Stimulated activated CD8-positive, alpha-beta memory T cell treated with anti-CD3 and anti-CD28 coated beads, Interleukin-4, amount 100 ng/mL, for 48 hours (primary cell): ENCODE data around the gene KRTAP10-1.

ENCODE experiments used
- DNase-seq: peaks from one replicate; pipeline ENCODE4 v3.0.0-alpha.2; 2020

Gene KRTAP10-1, protein sequence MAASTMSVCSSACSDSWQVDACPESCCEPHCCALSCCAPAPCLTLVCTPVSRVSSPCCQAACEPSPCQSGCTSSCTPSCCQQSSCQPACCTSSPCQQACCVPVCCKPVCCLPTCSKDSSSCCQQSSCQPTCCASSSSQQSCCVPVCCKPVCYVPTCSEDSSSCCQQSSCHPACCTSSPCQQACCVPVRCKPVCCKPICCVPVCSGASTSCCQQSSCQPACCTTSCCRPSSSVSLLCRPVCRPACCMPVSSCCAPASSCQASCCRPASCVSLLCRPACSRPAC

DNA sequence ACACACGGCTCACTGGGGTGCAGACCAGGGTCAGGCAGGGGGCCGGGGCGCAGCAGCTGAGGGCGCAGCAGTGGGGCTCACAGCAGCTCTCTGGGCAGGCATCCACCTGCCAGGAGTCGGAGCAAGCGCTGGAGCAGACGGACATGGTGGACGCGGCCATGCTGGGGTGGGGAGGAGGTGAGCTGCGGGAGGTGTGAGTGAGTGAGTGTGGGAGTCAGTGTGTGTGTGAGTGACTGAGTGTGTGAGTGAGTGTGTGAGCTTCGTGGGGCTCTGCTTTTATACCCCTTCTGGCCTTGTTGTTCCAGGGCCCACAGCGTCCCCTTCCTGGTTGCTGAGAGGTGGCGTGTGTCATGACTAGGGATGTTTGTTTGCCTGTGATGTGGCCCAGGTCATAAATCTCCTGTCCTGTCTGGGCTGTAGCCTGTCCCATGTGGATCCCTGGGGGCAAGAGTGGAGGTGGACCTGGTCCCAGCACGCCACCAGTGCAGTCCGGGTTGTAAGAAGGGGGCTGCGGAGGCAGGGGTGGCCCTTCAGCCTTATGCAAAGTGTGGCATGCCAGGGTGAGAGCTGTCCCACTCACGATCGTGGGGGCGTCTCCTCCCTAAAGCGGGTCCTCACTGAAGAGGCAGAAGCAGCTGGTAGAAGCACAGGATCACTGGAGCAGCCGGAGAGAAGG is at the start of gene KRTAP10-1:
Gene KRTAP10-1 (minus strand): TSS at position 205 of the 676 bp plus-strand sequence. CDS start 45 bp downstream, at position 160.
- DNase-seq = peak; percentile 7

DNA sequence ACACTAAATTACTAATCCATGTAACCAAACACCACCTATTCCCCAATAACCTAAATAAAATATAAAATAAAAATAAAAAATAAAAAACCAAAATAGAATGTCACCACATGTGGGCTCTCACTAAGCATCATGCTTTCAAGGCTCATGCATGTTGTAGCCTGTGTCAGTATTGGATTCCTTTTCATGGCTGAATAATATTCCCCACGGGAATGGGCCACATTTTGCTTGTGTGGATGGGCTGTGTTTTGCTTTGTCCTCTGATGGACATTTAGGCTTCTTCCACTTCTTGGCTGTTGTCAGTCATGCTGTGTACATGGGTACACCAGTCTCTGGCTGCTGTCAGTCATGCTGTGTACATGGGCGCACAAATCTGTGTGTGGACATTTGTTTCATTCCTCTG is 49.1 kb upstream of the KRTAP10-1 start:
- no peak for DNase-seq

DNA sequence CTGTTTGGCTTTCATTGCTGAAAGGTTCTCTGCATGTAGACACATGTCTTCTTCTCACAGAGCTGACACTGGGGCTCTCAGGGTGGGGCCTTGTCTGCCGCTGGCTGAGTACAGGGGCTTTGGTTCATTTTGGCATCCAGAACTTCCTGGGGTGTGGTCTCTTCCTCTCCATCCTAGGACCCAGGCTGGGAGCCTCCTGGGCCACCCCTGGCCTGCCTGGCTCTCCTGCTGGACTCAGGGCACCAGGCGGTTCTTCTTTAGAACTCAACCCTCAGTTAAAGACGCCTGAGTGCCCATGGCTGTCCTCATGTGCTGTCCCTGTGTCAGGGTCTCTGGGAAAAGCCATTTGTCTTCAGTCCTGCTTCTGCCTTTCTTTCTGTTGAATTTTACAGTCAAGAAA is 45.9 kb upstream of the KRTAP10-1 start:
- DNase-seq = no peak

DNA sequence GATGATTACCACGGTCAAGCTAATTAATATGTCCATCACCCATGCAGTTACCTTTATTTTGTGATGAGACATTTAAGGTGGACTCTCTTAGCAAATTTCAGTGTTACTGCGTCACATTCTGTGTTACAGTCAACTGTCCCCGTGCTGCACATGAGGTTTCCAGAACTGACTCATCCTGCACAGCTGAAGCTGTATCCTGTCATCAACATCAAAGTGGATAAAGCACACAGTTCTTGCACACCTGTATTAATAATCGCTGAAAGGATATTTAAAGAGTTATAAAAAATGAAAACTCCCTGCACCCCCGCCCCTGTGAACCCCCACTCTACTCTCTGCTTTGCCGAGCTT is 43.8 kb upstream of the KRTAP10-1 start:
- DNase-seq = no peak

DNA sequence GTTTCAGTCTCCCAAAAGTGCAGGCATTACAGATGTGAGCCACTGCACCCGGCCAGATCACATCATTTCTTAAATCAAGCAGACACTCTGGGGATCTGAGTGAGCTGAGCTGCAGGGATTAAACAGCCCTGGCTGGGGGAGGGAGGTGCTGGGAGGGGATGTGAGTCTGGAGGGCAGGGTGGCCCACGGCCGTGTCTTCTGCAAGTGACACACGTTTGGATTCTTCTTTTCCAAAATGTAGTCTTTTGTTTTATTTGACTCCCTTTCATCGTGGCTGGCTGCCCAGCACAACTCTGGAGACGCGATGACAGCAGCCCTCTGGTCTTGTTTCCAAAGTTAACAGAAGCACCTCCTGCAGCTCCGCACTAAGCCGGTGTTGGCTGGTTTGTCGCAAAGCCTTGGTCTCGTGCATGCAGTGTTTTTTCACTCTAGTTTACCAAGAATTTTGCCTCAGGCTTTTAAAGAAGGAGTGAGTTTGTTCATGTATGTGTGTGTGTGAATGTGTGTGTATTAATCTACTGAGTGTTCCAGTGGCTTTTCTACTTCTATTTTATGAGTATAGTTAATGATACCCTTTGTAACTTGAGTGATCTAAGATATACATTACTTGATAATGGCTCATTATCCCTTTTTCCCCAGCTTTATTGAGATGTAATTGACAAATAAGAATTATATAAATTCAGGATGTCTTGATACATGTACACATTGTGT is 43.2 kb upstream of the KRTAP10-1 start:
- DNase-seq = peak; percentile 18

DNA sequence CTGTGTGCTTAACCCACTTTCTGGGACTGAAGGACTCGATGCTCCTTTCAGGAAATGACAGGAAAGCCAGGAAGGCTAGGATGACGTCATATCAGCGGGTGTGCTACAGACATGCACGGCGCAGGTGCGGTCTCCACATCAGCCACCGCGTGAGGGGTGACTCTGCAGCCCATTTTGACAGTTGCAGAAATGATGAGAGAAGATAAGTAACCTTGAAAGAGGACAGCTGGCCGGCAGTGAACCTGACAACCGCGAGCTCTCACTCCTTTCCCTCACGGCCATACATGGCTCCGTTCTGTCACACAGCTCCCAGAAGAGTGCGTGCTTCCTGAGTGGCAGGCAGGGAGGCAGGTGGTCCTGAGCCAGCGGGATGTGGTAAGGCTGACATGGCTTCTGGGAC is 42.1 kb upstream of the KRTAP10-1 start:
- no peak for DNase-seq

DNA sequence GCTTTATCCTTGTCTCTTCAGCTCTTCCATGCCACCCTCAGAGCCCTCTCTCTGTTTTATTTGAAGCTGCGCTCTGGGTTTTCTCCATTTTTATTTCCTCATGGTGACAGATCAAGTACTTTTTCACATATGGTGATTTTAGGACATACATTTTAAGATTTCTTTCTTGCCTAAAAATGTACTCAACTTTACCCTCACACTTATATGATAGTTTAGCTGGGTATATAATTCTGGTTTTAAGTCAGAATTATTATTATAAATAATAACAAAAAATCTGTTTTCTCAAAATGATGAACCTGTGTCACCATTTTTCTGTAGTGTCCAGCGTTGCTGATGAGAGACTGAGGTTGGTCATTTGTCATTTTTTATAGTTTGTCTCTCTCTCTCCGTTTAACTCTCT is 41.2 kb upstream of the KRTAP10-1 start:
- no peak for DNase-seq

DNA sequence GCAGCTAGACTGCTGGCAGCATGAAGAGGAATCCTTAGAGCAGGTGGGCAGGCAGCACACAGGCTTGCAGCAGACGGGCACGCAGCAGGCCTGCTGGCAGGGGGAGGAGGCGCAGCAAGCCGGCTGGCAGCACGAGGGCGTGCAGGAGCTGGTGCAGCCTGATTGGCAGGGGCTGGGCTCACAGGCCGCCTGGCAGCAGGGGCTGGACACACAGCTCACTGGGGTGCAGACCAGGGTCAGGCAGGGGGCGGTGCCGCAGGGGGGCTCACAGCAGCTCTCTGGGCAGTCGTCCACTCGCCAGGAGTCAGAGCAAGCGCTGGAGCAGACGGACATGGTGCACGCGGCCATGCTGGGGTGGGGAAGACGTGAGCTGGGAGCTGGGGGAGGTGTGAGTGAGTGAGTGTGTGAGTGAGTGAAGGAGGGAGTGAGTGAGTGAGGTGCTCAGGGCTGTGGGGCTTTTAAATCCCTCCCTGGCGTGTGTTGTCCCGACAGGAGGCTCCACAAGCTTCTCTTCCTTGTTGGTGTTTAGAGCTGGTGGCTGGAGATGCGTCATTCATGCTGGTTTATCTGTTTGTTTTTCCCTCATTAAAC is 40.3 kb upstream of the KRTAP10-1 start, which contains the start of gene KRTAP10-5:
Gene KRTAP10-5 (minus strand): TSS at position 374 of the 591 bp plus-strand sequence. CDS start 26 bp downstream, at position 348.
- peak; percentile 14 for DNase-seq

DNA sequence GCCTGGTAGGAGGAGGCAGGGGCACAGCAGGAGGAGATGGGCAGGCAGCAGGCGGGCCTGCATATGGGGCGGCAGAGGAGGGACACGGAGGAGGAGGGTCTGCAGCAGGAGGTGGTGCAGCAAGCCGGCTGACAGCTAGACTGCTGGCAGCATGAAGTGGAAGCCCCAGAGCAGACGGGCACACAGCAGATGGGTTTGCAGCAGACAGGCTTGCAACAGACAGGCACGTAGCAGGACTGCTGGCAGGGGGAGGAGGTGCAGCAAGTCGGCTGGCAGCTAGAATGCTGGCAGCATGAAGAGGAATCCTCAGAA is 39.8 kb upstream of the KRTAP10-1 start:
- peak; percentile 17 for DNase-seq

DNA sequence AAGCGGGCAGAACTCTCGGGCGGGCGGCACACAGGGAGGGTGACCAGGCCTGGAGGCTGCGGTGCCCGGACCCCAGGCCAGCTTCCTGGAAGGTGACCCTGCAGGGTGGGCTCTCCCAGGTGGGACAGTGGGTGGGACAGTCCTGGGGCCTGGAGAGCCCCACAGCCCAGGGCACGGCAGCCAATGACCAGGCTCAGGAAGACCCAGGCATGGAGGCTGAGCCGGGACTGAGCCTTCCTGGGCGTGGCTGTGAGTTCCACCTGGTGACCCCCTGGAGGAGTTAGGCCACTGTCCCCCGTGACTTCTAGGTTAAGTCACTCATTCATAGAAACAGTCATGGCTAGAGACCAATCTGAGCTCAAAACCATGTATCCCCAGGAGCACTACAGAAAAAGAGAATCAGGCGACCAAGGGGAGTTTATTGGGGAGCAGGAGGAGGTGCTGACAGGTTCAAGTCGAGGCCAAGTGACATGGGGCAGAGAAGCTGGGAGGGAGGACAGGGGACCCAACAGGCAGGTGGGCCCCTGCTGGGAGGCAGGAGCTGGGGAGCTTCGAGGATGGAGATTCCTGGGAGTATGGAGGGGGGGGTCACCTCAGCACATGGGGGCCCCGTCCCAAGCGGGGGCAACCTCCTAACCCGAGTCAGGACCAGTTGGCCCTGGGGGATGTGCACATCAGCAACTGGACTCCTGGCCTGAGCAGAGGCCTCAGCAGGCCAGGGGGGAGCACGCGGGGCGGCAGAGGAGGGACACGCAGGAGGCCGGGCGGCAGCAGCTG is 39.2 kb upstream of the KRTAP10-1 start:
- DNase-seq = peak; percentile 8

DNA sequence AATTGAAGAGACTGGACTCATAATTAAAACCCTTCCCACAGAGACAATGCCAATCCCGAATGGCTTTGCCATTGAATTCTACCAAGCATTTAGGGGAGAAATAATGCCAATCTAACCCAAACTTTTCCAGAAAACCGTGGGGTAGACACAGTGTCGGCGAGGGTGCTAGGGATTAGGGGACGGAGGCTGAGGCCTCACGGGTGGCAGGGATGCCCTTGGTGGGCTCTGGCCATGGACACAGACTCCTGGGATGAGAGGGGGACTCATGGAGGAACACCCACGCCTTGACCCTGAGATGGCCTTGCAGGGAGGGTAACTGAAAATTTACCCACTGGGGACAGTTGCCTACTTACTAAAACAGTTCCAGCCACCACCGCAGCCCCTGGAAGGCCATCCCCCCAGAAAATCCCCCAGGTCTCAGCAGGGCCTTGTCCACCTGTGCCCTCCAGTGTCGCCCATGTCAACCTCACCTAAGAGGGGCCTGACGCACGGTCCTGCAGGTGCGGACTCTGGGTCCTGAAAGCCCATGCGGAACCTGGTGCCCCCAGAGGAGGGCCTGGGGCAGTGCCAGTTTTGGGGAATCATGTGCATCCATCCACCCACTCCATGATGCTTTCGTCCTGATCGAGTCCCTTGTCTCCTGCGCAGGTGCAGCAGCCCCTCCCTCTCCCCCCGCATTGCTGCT is 38.5 kb upstream of the KRTAP10-1 start:
- DNase-seq = peak; percentile 10

DNA sequence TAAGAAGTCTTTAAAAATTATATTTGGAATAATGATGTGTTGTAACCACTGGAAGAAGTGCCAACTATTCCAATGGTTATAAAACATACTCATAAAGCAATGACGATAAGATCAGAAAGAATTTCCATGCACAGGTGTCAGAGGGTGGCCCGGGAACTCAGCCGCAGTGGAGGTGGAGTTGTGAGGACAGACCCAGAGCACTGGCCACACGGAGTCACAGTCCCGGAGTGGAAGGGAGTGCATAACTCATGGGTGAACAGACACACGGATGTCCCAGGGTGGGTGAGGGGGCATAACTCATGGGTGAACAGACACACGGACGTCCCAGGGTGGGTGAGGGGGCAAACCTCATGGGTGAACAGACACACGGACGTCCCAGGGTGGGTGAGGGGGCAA is 36.0 kb upstream of the KRTAP10-1 start:
- DNase-seq = no peak

DNA sequence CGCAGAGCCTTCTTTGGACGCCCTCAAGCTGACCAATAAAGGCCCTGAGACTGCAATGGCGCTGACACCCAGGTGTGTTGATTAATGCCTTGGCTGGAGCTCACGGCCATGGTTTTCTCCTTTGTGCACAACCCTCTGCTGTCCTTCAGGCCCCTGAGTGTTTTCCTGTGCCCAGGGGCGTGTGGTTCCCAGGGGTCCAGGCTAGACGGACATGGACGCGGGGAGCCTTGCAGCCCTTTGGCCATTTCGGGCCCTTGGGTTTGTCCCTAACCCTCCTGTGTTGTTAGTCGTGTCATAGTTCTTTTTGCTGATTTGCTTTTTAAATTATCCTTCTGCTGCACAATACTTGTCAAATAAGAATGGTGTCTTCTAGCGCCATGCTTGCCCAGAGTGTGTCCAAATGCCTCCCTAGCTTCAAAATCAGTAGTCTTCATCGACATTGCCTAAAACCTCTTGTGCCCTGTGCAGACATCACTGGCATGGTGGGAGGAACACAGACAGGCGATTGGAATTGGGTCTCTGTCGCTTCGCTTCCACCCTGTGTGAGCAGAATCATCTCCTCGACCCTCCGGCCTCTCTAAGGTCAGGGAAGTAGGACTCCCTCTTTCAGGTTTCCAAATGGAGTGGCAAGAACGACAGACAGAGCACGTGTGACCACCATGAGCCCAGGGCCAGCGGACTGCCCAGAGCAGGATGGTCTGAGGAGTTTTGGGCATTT is 35.5 kb upstream of the KRTAP10-1 start:
- DNase-seq = peak; percentile 8

DNA sequence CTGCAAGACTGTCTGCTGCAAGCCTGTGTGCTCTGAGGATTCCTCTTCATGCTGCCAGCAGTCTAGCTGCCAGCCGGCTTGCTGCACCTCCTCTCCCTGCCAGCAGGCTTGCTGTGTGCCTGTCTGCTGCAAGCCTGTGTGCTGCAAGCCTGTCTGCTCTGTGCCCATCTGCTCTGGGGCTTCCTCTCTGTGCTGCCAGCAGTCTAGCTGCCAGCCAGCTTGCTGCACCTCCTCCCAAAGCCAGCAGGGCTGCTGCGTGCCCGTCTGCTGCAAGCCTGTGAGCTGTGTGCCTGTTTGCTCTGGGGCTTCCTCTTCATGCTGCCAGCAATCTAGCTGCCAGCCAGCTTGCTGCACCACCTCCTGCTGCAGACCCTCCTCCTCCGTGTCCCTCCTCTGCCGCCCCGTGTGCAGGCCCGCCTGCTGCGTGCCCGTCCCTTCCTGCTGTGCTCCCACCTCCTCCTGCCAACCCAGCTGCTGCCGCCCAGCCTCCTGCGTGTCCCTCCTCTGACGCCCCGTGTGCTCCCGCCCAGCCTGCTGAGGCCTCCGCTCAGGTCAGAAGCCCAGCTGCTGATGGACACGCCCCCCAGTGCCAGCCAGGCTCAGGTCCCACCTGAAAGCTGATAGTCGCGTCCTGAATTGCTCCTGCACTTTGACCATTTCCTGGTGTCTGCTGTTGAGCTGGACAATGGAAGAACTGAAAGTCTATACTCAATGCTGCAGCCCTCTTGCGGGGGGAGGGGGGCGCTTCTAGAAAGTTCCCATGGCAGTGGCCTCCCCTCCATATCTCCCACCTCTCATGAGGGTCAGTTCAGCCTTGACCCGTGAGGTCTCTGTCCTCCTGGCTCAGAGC is 34.7 kb upstream of the KRTAP10-1 start:
- peak; percentile 4 for DNase-seq

DNA sequence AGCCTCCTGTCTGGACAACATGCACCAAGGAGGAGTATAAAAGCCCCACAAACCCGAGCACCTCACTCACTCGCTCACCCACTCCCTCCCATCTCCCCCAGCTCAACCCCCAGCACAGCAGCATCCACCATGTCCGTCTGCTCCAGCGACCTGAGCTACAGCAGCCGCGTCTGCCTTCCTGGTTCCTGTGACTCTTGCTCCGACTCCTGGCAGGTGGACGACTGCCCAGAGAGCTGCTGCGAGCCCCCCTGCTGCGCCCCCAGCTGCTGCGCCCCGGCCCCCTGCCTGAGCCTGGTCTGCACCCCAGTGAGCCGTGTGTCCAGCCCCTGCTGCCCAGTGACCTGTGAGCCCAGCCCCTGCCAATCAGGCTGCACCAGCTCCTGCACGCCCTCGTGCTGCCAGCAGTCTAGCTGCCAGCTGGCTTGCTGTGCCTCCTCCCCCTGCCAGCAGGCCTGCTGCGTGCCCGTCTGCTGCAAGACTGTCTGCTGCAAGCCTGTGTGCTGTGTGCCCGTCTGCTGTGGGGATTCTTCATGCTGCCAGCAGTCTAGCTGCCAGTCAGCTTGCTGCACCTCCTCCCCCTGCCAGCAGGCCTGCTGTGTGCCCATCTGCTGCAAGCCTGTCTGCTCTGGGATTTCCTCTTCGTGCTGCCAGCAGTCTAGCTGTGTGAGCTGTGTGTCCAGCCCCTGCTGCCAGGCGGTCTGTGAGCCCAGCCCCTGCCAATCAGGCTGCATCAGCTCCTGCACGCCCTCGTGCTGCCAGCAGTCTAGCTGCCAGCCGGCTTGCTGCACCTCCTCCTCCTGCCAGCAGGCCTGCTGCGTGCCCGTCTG is 33.8 kb upstream of the KRTAP10-1 start, which contains the start of gene KRTAP10-4:
Gene KRTAP10-4 (plus strand): TSS at position 100 of the 827 bp plus-strand sequence. CDS start 30 bp downstream, at position 130.
- DNase-seq = peak; percentile 20

DNA sequence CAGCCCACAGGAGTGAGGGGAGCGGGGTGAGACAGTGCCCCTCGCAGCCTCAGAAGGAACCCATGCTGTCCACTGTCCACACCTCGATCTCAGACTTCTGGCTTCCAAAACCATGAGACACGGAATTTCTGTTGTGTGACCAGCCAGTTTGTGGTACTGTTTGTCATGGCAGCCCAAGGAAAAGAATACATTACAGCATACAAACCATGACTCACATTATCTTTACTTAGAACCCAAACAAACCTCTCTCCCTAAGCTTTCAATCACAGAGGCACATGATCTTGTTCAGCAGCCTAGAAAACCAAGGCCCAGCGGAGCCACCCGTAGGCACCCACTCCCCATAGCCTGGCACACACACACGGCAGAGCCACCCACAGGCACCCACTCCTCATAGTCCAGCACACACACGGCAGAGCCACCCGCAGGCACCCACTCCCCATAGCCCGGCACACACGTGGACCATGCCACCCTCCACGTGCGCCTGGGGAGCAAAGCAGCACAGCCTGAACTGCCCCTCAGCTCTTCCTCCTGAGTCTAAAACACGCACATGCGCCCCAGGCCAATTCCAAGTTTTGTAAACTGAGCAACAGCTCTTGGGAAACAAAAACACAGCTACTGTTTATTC is 33.1 kb upstream of the KRTAP10-1 start:
- peak; percentile 19 for DNase-seq

DNA sequence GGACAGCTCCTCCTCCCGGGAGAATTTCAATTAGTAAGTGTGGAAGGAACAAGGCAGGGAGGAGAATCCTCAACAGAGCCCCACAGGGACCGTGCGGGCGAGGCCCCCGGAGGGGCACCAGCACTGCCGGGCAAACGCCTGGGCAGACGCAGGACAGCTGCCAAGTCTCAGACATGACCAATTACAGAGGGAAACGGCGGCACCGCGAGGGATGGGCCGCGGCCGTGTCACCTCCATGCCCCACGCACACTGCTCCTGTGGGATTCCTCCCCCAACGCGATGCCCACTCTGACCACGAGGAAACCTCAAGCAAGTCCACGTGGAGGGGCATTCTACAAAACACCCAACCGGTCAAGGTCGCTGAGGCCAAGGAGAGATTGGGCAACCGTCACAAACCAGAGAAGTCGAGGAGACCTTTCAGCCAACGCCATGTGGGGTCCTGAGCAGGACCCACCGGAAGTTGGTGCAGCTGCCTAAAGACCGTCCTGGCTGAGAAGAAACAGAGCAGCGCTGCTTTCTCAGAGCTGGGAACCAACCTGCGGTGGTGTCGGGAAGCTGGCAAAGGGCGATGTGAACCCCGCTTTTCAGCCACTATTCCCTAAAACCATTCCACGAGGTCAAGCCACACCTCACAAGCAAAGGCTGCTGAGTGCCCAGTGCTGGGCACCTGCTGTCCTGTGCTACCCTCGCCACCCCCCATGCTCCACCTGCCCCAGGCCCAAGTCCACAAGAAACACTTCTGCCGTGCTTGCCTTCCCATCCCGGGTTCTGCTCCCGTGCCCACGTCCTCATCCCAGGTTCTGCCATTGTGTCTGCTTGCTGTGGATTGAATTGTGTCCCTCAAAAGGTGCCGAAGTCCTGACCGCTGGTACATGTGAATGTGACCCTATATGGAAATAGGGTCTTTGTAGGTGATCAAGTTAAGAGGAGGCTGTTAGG is 32.1 kb upstream of the KRTAP10-1 start:
- peak; percentile 17 for DNase-seq

DNA sequence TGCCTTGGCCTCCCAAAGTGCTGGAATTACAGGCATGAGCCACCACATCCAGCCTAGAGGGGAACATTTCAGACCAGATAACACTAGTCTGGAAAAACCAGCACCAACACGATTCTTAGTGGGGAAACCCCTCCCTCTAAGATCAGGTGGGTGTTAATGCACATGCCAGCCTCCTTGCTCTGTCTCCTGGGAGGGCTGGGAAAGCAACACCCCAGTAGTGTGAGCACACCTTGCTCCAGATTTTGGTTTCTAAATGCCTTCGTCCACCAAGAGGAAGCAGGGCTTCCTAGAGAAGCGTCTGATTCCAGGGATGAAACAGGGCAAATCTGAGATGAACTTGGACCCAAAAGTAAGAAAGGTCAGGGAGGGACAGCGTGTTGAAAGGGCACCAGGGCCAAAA is 31.3 kb upstream of the KRTAP10-1 start:
- no peak for DNase-seq
